ENCODE measurements around the gene SYTL3.
A peak's percentile ranks its signal among the peaks of the same experiment; 100 is the strongest.
"Not testable (repeated sequence)": the region's sequence is repeated elsewhere in the genome, so short reads cannot be mapped to it uniquely, and the experiment has no call there.

SYTL3 gene

GRCh38 chr6:158649289-158650143, at the start of gene SYTL3:
Gene SYTL3, plus strand, starts transcription at chr6:158650054. Its CDS starts 13,215 bp downstream, at chr6:158663269.
- DNase-seq (ENCODE audit: low spot score): peak; percentile 47

- DNase-seq (ENCODE audit: low spot score): no peak
Measured at GRCh38 chr6:158603261-158604047, 46.4 kb upstream of the SYTL3 start.

- no peak for DNase-seq (ENCODE audit: low spot score)
Measured at GRCh38 chr6:158604048-158604406, 45.8 kb upstream of the SYTL3 start.

GRCh38 chr6:158605266-158605878, 44.5 kb upstream of the SYTL3 start:
- peak; percentile 86 for DNase-seq (ENCODE audit: low spot score)

- not testable (repeated sequence) for DNase-seq (ENCODE audit: low spot score)
Measured at GRCh38 chr6:158606011-158606410, 43.8 kb upstream of the SYTL3 start.

GRCh38 chr6:158606935-158607334, 42.9 kb upstream of the SYTL3 start:
- DNase-seq (ENCODE audit: low spot score): no peak

- no peak for DNase-seq (ENCODE audit: low spot score)
Measured at GRCh38 chr6:158607411-158608170, 42.3 kb upstream of the SYTL3 start.

- no peak for DNase-seq (ENCODE audit: low spot score)
Measured at GRCh38 chr6:158608221-158608620, 41.6 kb upstream of the SYTL3 start.

GRCh38 chr6:158609455-158610155, 40.2 kb upstream of the SYTL3 start:
- no peak for DNase-seq (ENCODE audit: low spot score)

- no peak for DNase-seq (ENCODE audit: low spot score)
Measured at GRCh38 chr6:158610319-158610968, 39.4 kb upstream of the SYTL3 start.

- no peak for DNase-seq (ENCODE audit: low spot score)
Measured at GRCh38 chr6:158611039-158611438, 38.8 kb upstream of the SYTL3 start.

GRCh38 chr6:158611541-158612370, 38.1 kb upstream of the SYTL3 start:
- DNase-seq (ENCODE audit: low spot score): no peak

GRCh38 chr6:158614606-158615005, 35.2 kb upstream of the SYTL3 start:
- DNase-seq (ENCODE audit: low spot score): not testable (repeated sequence)

GRCh38 chr6:158618289-158618688, 31.6 kb upstream of the SYTL3 start:
- DNase-seq (ENCODE audit: low spot score): not testable (repeated sequence)

GRCh38 chr6:158619922-158620801, 29.7 kb upstream of the SYTL3 start:
- no peak for DNase-seq (ENCODE audit: low spot score)

- no peak for DNase-seq (ENCODE audit: low spot score)
Measured at GRCh38 chr6:158620963-158621693, 28.7 kb upstream of the SYTL3 start.

- DNase-seq (ENCODE audit: low spot score): no peak
Measured at GRCh38 chr6:158621694-158622544, 27.9 kb upstream of the SYTL3 start.
